MM.1S (cell line): ENCODE data around the gene CDK9.

Experiments
- DNase-seq: peaks from one replicate; pipeline ENCODE4 v3.0.0-alpha.2; 2015
- H2AFZ ChIP-seq: fragments of 300-600 bp; sonication (generic); 2 replicates; pipeline ENCODE4 v1.6.0; 2016; ENCODE audit warnings: antibody characterized with exemption, low read length
- H3F3A ChIP-seq: fragments of 300-600 bp; sonication (generic); 2 replicates; pipeline ENCODE4 v1.6.1; 2016; ENCODE audit warnings: mild to moderate bottlenecking, antibody characterized with exemption, low read length, moderate library complexity, mixed read lengths; ENCODE audit not compliant: insufficient read depth
- H3K27ac ChIP-seq: fragments of 300-600 bp; sonication (generic); 2 replicates; pipeline ENCODE4 v1.5.1; 2016; ENCODE audit warnings: mild to moderate bottlenecking, low read length
- H3K27me3 ChIP-seq: fragments of 300-600 bp; sonication (generic); replicated peaks from 2 replicates; pipeline ENCODE4 v1.6.0; 2016; ENCODE audit warnings: low read length; ENCODE audit not compliant: insufficient read depth
- H3K36me3 ChIP-seq: fragments of 300-600 bp; sonication (generic); replicated peaks from 2 replicates; pipeline ENCODE4 v1.6.1; 2016; ENCODE audit warnings: mild to moderate bottlenecking, low read length, mixed read lengths; ENCODE audit not compliant: insufficient read depth
- H3K4me1 ChIP-seq: fragments of 300-600 bp; sonication (generic); 2 replicates; pipeline ENCODE4 v1.6.1; 2016; ENCODE audit warnings: low read length, mixed read lengths
- H3K4me2 ChIP-seq: fragments of 300-600 bp; sonication (generic); 2 replicates; pipeline ENCODE4 v1.6.0; 2016; ENCODE audit warnings: low read depth, low read length
- H3K4me3 ChIP-seq: fragments of 300-600 bp; sonication (generic); 2 replicates; pipeline ENCODE4 v1.5.1; 2016; ENCODE audit warnings: low read length, mixed read lengths
- H3K79me2 ChIP-seq: fragments of 300-600 bp; sonication (generic); 2 replicates; pipeline ENCODE4 v1.6.1; 2016; ENCODE audit warnings: mixed run types, low read length, mixed read lengths
- H3K9ac ChIP-seq: fragments of 300-600 bp; sonication (generic); 2 replicates; pipeline ENCODE4 v1.6.1; 2016; ENCODE audit warnings: low read length, mixed read lengths
- H3K9me2 ChIP-seq: fragments of 300-600 bp; sonication (generic); replicated peaks from 2 replicates; pipeline ENCODE4 v1.6.1; 2016; ENCODE audit warnings: mild to moderate bottlenecking, low read length, mixed read lengths; ENCODE audit not compliant: insufficient read depth
- H3K9me3 ChIP-seq: fragments of 300-600 bp; sonication (generic); replicated peaks from 2 replicates; pipeline ENCODE4 v1.6.1; 2016; ENCODE audit warnings: mild to moderate bottlenecking, low read length, mixed read lengths; ENCODE audit not compliant: insufficient read depth
- H4K20me1 ChIP-seq: fragments of 300-600 bp; sonication (generic); 2 replicates; pipeline ENCODE4 v1.6.1; 2016; ENCODE audit warnings: mild to moderate bottlenecking, low read length, moderate library complexity, mixed read lengths; ENCODE audit not compliant: insufficient read depth
- EZH2 ChIP-seq: fragments of 300-600 bp; sonication (generic); optimal IDR thresholded peaks from 2 replicates; pipeline ENCODE3; 2017; ENCODE audit warnings: low read depth, mild to moderate bottlenecking, antibody characterized with exemption, low read length, mixed read lengths
- EZH2phosphoT487 ChIP-seq: fragments of 300-600 bp; sonication (generic); IDR thresholded peaks from 2 replicates; pipeline ENCODE4 v1.6.1; 2018; ENCODE audit warnings: antibody characterized with exemption, low read length
- TF ChIP-seq, protein P1 (sequence below): fragments of 300-600 bp; sonication (generic); IDR thresholded peaks from 2 replicates; pipeline ENCODE4 v1.5.1; 2016; ENCODE audit warnings: antibody characterized with exemption, low read length, mixed read lengths

Gene CDK9

GRCh38 chr9:127781806-127782205 is 4.0 kb upstream of the CDK9 start:
- peaks cover 2% of the 10 kb centered on the region for H4K20me1 ChIP-seq
- H3K79me2 ChIP-seq = peaks cover 36% of the 10 kb centered on the region
- no peaks in the 10 kb centered on the region for H3K27me3 ChIP-seq
- H3K9me3 ChIP-seq = no peaks in the 10 kb centered on the region
- H3K4me3 ChIP-seq = no peak overlapping the region
- DNase-seq = no peak
- H2AFZ ChIP-seq = no peak overlapping the region
- H3F3A ChIP-seq = peaks cover 38% of the 10 kb centered on the region
- peaks cover 22% of the 10 kb centered on the region for H3K4me1 ChIP-seq
- H3K27ac ChIP-seq = no peak overlapping the region
- no peaks in the 10 kb centered on the region for H3K9me2 ChIP-seq
- H3K4me2 ChIP-seq = no peak overlapping the region
- H3K36me3 ChIP-seq = no peaks in the 10 kb centered on the region; the same call in 1 of the 2 replicates
- no peak overlapping the region for H3K9ac ChIP-seq
- no peak for TF ChIP-seq EZH2phosphoT487
- TF ChIP-seq, protein P1, sequence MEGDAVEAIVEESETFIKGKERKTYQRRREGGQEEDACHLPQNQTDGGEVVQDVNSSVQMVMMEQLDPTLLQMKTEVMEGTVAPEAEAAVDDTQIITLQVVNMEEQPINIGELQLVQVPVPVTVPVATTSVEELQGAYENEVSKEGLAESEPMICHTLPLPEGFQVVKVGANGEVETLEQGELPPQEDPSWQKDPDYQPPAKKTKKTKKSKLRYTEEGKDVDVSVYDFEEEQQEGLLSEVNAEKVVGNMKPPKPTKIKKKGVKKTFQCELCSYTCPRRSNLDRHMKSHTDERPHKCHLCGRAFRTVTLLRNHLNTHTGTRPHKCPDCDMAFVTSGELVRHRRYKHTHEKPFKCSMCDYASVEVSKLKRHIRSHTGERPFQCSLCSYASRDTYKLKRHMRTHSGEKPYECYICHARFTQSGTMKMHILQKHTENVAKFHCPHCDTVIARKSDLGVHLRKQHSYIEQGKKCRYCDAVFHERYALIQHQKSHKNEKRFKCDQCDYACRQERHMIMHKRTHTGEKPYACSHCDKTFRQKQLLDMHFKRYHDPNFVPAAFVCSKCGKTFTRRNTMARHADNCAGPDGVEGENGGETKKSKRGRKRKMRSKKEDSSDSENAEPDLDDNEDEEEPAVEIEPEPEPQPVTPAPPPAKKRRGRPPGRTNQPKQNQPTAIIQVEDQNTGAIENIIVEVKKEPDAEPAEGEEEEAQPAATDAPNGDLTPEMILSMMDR = no peak
- TF ChIP-seq EZH2 = no peak

DNA sequence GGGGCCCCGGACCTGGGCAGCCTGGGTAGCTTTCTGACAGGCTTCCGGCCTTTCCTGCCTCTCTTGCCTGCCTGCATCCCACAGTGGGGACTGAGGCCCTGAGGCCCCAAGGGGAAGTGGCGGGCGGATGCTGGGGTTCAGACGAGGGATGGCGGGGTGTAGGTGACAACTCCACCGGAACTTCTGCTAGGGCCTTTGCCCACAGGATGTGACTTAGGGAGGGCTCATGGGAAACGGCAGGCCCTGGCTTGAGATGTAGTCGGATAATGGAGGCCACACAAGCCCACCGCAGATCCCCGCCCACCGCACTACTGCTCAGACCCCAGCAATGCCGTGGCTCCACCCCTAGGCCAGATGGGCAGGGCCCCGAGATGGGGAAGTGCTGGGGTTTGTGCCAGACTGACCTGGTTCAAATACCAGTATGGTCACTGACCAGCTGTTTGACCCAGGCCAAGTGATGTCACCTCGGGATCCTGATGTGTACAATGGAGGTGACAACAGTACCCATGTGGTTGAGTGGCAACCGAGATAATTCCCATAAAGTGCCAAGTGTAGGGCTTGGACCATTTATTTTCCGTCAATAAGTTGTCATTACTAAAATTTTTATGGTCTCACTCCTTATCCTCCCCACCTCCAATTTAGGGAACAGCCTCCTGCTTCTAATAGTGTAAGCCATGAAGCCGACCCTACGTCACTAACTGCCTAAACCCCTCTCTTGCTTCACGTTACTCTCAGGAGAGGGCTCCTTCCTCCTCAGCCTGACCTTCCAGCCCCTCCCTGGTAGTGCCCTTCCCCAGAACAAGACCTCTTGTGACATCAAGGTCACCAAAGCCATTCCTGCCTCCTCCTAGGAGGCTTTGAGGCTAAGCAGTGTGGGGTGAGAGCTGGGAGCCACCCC is 2.5 kb upstream of the CDK9 start:
- peaks cover 38% of the 10 kb centered on the region for H3K4me1 ChIP-seq
- H3K36me3 ChIP-seq = peaks cover 15% of the 10 kb centered on the region
- peaks cover 39% of the 10 kb centered on the region for H3F3A ChIP-seq
- H3K27ac ChIP-seq = no peak overlapping the region
- DNase-seq = no peak
- TF ChIP-seq, protein P1 = no peak
- TF ChIP-seq EZH2phosphoT487 = no peak
- no peak for TF ChIP-seq EZH2
- H2AFZ ChIP-seq = no peak overlapping the region
- no peaks in the 10 kb centered on the region for H3K9me3 ChIP-seq
- H3K79me2 ChIP-seq = peaks cover 36% of the 10 kb centered on the region
- H3K27me3 ChIP-seq = no peaks in the 10 kb centered on the region
- no peak overlapping the region for H3K9ac ChIP-seq
- H4K20me1 ChIP-seq = peaks cover 18% of the 10 kb centered on the region
- H3K4me2 ChIP-seq = no peak overlapping the region
- H3K9me2 ChIP-seq = no peaks in the 10 kb centered on the region
- H3K4me3 ChIP-seq = no peak overlapping the region

DNA sequence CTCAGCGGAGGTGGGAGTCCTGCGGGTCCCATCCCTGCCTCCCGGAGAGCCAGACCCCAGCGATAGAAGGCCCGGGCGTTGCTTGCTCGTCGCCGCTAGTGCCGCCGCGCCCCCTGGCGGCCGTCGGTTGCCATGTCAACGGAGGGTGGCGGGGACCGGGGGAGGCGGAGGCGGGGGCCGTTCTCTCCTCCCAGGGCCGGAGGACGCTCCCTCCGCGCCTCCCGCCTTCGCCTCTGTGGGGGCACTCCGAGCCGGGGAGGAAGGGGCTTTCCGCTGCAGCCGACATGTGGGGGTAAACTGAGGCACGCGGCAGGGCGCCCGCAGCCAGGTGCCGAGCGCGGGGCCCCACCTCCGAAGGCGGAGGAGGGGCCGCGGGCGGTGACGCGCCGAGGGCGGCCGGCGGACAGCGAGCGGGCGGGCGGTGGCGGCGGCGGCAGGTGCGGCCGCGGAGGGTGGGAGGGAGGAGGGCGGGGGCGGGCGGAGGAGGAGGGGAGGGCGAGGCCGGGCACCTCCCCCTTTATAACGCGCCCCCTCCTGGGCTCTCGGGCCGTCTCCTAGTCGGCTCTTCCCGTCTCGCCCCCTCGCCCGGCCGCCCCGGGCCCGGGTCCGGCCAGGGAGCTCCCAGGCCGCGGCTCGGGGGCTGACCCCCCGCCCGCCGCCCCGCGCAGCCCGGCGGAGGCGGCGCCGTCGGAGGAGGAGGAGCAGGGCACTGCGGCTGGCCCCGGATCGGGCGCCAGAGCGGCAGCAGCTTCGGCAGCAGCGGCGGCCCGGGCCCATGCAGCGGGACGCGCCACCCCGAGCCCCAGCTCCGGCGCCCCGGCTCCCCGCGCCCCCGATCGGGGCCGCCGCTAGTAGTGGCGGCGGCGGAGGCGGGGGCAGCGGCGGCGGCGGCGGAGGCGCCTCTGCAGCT is 556 bp upstream of the CDK9 start:
- no peaks in the 10 kb centered on the region for H3K9me2 ChIP-seq
- H2AFZ ChIP-seq = peak overlapping the region; percentile 47; the same call in 1 of the 2 replicates
- H3K9me3 ChIP-seq = no peaks in the 10 kb centered on the region
- peak overlapping the region; percentile 47; the same call in 1 of the 2 replicates for H3K4me2 ChIP-seq
- peak overlapping the region; percentile 68 for H3K4me3 ChIP-seq
- H3F3A ChIP-seq = peaks cover 28% of the 10 kb centered on the region
- H3K9ac ChIP-seq = peak overlapping the region; percentile 74
- no peaks in the 10 kb centered on the region for H3K27me3 ChIP-seq
- H3K4me1 ChIP-seq = peaks cover 33% of the 10 kb centered on the region
- DNase-seq = peak; percentile 84
- H4K20me1 ChIP-seq = peaks cover 31% of the 10 kb centered on the region
- H3K27ac ChIP-seq = peak overlapping the region; percentile 65; the same call in 1 of the 2 replicates
- peaks cover 49% of the 10 kb centered on the region for H3K79me2 ChIP-seq
- H3K36me3 ChIP-seq = peaks cover 33% of the 10 kb centered on the region
- TF ChIP-seq, protein P1 = peak; percentile 83
- TF ChIP-seq EZH2 (no peak), EZH2phosphoT487 (no peak)
